GM18502 (cell line): ENCODE results near the gene NBEAL2.
"Not testable (repeated sequence)": the region's sequence is repeated elsewhere in the genome, so short reads cannot be mapped to it uniquely, and the experiment has no call there.

Experiments used
- ATAC-seq: cut with Tn5 transposase; IDR thresholded peaks from one replicate; pipeline ENCODE4 v1.9.1; 2021; ENCODE audit warnings: mild to moderate bottlenecking; ENCODE audit not compliant: unreplicated experiment, poor library complexity

The NBEAL2 gene

DNA sequence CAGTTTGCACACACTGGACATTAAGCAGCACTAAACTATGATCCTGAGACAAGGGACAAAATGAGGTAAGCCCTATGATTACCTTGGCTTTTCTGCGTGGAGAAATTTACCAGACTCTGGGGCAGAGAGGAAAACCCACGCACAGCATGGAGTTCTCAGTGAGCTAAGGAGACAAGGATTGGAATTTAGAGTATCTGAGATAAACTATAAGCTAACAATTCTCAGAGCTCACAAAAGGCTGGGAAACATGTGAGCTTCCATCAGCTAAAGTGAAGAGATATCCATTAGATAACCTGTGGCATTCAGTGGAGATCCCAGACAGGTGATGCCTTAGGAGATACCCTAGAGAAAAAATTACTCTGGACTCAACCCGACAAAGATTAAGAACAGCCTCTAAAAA, 48.7 kb downstream of the NBEAL2 start:
- ATAC-seq: no peak

DNA sequence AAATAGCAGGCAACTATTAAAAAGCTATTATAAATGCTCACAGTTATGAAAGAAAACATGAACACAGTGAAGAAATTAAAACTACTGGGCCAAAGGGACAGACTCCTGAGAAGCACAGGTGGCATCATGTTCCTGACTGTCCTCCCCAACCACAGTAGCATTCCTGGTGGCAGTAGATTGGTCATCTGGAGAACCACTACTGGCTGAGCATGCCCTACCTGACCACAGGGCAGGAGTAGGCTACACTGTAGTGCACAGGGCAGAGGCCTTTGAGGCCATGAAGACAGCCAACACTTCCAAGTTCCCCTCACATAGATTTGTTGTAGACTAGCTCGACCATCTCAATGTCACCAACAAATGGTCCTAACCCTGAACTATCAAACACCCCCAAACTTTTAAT, 49.2 kb downstream of the NBEAL2 start:
- ATAC-seq: no peak

DNA sequence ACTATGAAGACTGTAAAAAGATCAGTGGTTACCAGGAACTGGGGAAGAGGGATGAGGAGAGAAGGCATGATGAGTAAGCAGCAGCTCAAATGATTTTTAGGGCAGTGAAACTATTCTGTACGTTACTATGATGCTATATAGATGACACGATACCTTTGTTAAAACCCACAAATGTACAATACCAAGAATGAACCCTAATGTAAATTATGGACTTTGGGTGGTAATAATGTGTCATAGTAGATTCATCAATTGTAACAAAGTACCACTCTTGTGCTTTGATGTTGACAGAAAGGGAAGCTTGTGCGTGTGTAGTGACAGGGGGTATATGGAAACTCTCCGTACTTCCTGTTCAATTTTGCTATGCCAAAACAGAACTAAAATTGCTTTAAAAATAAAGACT, 51.6 kb downstream of the NBEAL2 start:
- ATAC-seq: not testable (repeated sequence)

DNA sequence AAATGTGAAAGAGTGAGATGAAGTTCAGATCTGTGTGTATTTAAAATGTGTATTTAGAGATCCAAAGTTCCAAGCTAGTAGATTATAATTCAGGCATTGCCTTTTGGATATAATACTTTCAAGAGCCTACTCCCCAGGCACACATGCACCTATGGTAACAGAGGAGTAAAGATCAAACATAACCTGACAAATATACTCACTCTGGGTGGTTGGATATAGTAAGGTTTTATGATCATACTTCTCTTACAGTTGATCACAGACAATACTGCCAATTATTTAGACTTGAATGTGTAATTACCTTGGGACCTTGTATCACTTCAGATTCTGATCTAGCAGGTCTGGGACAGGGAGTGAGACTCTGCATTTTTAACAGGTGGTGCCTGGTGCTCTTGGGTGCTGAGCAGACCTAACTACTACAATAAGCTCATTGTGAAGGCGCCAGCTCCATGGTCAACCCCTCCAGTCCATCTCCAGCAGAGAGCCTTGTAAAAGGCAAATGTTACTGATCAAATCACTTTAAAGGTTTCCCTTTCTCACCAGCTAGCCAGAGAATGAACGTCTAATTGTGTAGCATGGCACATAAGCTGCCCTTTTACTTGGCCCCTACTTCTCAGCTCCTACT, 55.5 kb downstream of the NBEAL2 start:
- ATAC-seq: no peak

DNA sequence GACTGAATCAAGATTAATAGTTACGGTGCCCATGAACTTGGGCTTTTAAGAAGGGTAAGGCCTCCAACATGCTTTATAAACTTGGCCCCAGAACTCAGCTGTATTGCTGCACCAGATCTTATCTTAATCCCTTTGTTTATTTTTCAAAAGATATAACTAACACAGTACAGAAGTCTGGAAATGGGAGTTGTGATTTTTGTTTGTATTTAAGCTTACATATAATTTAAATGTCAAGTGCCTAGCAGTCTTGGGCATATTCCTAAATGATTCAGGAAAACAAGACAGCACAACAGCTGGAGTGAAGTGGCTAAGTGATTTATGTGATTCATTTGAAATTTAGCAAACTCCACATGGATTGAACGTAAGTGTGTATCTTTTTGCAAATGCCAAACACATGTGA, 56.2 kb downstream of the NBEAL2 start:
- no peak for ATAC-seq

DNA sequence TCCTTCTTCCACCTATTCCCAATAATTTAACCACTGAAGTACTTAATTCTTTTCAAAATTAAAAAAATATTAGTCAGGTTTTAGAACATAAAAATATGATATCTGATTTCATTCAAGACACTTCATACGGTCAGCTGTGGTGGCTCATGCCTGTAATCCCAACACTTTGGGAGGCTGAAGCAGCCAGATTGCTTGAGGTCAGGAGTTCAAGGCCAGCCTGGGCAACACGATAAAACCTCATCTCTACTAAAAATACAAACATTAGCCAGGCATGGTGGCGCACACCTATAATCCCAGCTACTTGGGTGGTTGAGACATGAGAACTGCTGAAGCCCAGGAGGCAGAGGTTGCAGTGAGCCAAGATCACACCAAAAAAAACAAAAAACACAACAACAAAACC, 56.7 kb downstream of the NBEAL2 start:
- ATAC-seq: no peak

DNA sequence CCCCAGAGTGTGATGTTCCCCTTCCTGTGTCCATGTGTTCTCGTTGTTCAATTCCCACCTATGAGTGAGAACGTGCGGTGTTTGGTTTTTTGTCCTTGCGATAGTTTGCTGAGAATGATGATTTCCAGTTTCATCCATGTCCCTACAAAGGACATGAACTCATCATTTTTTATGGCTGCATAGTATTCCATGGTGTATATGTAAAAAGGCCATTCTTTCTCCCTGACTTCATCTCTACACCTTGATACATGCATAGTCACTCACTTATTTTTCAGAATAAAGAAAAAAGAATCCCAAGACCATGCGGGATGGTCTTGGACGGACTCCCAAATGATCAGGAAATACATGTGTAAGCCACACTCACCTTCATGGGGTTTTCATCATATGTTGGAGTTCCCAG, 57.8 kb downstream of the NBEAL2 start:
- not testable (repeated sequence) for ATAC-seq

DNA sequence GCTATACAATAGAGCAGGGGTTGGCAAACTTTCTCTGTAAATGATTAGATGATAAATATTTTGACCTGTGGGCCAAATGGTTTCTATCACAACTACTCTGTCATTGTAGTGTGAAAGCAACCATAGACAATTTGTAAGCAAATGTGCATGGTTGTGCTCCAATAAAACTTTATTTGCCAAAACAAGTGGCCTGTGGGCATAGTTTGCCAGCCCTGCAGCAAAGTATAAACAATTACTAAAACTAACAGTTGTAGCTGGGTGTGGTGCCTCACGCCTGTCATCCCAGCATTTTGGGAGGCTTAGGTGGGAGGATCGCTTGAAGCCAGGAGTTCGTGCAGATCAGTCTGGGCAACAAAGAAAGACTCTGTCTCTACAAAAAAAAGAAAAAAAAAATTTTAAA, 61.6 kb downstream of the NBEAL2 start:
- ATAC-seq: no peak

DNA sequence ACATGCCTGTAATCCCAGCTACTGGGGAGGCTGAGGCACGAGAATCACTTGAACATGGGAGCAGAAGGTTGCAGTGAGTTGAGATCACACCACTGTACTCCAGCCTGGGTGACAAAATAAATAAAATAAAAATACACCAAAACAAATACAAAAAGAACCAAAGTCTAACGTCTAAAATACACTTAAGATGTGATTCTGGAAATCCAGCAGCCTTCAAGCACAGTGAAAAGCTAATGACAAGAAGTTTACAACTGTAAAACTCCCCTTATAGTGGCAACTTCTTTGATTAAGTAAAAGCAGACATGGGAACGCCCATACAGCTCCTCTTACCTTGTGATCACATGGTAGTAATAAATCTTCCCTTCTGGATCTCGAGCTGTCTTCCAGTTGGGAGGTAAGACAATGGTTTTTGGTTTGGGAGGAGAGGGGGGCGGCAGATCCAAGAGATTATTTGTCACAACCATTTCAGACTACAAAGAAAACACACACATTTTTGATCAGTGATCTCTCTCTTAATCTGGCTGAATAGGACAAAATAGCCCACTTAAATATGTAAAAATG, 62.8 kb downstream of the NBEAL2 start:
- no peak for ATAC-seq

DNA sequence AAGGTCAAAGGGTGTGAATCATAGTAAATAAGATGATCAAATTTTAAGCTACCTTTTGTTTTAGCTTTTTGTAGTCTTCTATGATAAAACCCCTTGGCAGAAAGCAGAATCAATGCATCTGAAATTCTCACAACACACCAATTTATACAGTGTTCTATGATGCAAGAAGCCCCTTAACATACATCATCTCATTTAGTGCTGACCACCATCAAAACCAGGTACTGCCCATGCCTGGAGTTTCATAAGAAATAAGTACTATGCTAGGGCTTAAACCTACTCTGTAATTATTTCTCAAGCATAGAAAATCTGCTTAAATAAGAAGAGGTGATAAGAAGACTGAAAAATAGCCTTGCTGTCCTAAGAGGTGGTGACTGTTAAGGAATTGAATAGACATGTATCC, 67.6 kb downstream of the NBEAL2 start:
- ATAC-seq: no peak

DNA sequence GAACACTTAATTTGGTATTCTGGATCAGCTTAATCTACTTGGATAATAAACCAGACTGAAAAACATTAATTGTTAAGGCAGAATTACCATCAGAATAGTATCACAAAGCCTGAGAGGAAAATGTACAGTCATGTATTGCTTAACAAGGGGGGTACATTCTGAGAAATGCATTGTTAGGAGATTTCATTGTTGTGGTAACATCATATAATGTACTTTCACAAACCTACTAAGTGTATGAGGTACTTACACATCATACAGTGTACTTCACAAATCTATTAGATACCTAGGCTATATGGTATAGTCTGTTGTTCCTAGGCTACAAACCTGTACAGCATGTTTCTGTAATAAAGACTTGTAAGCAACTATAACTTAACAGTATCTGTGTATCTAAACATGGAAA, 68.2 kb downstream of the NBEAL2 start:
- ATAC-seq: no peak

DNA sequence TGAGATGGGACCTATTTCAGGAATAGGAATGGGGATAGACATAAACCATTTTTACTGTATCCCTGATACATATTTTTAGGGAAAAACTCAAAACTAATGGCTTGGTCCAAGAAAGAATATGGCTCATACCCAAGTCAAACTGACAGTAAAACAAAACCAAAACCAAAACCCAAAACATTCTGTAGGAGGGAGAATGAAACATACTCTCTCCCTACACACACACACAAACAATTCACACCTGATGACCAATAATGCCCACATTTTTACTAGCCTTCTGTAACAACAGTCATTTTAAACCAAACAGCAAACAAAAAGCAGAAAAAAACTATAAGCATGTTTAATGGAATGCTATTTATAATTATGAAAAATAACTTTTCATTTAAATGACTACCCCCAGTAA, 74.9 kb downstream of the NBEAL2 start:
- no peak for ATAC-seq

DNA sequence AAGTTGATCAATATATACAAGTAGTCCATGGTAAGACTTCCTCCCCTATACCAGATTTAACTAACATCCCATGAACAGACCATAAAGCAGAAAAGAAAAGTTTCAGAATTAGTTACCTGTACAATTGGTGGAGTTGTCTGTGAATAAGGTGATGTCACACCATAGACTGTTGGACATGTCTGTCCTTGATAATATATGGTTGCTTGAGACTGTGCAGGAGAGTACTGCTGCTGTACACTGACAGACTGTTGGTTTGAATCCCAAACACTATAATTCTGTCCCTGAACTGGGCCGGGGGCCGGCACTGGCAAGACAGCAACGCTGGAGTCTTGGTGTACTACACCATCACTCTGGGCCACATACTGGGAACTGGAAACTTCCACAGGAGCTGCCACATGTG, 77.2 kb downstream of the NBEAL2 start:
- no peak for ATAC-seq

DNA sequence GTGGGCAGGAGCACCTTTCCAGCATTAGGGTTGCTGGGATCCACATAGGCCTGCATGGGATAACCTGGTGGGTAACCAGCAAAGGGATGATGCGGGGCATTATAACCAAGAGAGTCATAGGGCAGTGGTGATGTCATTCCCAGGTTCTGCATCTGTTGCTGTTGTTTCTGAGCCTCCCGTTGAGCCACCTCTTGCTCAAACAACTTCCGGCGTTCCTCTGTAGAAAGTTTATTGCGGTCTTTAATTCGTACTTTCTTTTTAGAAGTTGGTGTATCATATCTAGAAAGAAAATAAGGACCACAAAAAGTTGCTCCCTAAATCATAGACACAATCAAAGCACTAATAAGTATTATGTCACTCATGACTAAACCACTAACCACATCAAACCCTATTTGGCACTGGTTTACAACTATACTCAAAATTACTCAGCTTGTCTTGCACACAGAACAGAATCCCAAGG, 77.8 kb downstream of the NBEAL2 start:
- ATAC-seq: no peak
